ENCODE measurements around the gene UVSSA. TPM values are rescaled to one million over a fixed set of nuclear protein-coding genes. Genes with fewer than 3 reads are reported as not detected.

Gene UVSSA
- total and polyA plus RNA-seq, 7 donors = 1.8 to 18.7 (median 8.7) TPM

GRCh38 chr4:1344696-1345095 lies 2.3 kb upstream of the UVSSA start:
- TF ChIP-seq POLR2AphosphoS5 (IDR thresholded peaks at IDR 0.05) = no peak
- H3K4me3 ChIP-seq = no peak overlapping the region
- 69 to 75% methylated on average over 12 of the region's 12 CpGs for whole genome bisulfite sequencing, 2 donors
- intact Hi-C loops (cut with DNase I) = loop anchor here (5.0 to 10.0 kb wide), 2 partner anchors 180 to 368 kb away; partner anchors contain the start of gene SLBP
- H3K27ac ChIP-seq = no peak overlapping the region
- no peaks in the 10 kb centered on the region for H3K27me3 ChIP-seq
- H3K9me3 ChIP-seq = no peaks in the 10 kb centered on the region
- H3K36me3 ChIP-seq = peaks cover 6 to 26% (median 14%) of the 10 kb centered on the region in 4 donors
- DNase-seq = no peak
- H3K4me1 ChIP-seq = peaks cover 0 to 33% (median 26%) of the 10 kb centered on the region in 4 donors

GRCh38 chr4:1345903-1346780 lies 866 bp upstream of the UVSSA start:
- WGBS, 2 donors = 0% methylated on average over 76 of the region's 76 CpGs
- intact Hi-C loops (cut with DNase I) = loop anchor here (1.0 to 10.0 kb wide), 5 partner anchors 37 to 366 kb away; partner anchors contain the start of genes CTBP1, MAEA and SLBP
- peaks cover 0 to 38% (median 26%) of the 10 kb centered on the region in 4 donors for H3K4me1 ChIP-seq
- peak overlapping the region; percentile 58 to 76 (median 69) for H3K4me3 ChIP-seq
- H3K36me3 ChIP-seq = peaks cover 0 to 19% (median 7%) of the 10 kb centered on the region in 4 donors
- H3K27me3 ChIP-seq = no peaks in the 10 kb centered on the region
- TF ChIP-seq EP300 (IDR thresholded peaks at IDR 0.05) (no peak), CTCF (IDR thresholded peaks at IDR 0.05) (peak in 2 of 4 experiments; percentile 17 to 24)
- H3K9me3 ChIP-seq = no peaks in the 10 kb centered on the region
- peak overlapping the region; percentile 91 to 99 (median 97) for H3K27ac ChIP-seq
- peak; percentile 84 for DNase-seq

GRCh38 chr4:1347410-1347864 lies 429 bp downstream of the UVSSA start:
- Histone ChIP-seq H3K9me3 (no peaks in the 10 kb centered on the region), H3K36me3 (peaks cover 0 to 14% (median 7%) of the 10 kb centered on the region in 4 donors), H3K4me1 (peaks cover 0 to 47% (median 31%) of the 10 kb centered on the region in 4 donors), H3K27ac (peak overlapping the region; percentile 97 to 100 (median 98)), H3K4me3 (peak overlapping the region; percentile 52 to 76 (median 69)), H3K27me3 (no peaks in the 10 kb centered on the region)
- WGBS, 2 donors = 0 to 1% methylated on average over 43 of the region's 43 CpGs
- TF ChIP-seq POLR2A (IDR thresholded peaks at IDR 0.05) (no peak), POLR2AphosphoS5 (IDR thresholded peaks at IDR 0.05) (peak in 1 of 4 donors; percentile 60), CTCF (IDR thresholded peaks at IDR 0.05) (no peak)
- intact Hi-C loops (cut with DNase I) = loop anchor here (2.0 to 10.0 kb wide), 3 partner anchors 39 to 365 kb away; partner anchors contain the start of gene SLBP
- peak; percentile 91 for DNase-seq

- peaks cover 0 to 47% (median 31%) of the 10 kb centered on the region in 4 donors for H3K4me1 ChIP-seq
- no peak for DNase-seq
- H3K9me3 ChIP-seq = no peaks in the 10 kb centered on the region
- H3K36me3 ChIP-seq = peaks cover 0 to 20% (median 8%) of the 10 kb centered on the region in 4 donors
- WGBS, 2 donors = 35 to 64% methylated on average over 12 of the region's 12 CpGs
- intact Hi-C loops (cut with DNase I) = loop anchor here (2.0 to 10.0 kb wide), 3 partner anchors 183 to 364 kb away; partner anchors contain the start of gene SLBP
- TF ChIP-seq POLR2AphosphoS5 (IDR thresholded peaks at IDR 0.05) (no peak), POLR2A (IDR thresholded peaks at IDR 0.05) (no peak), CTCF (IDR thresholded peaks at IDR 0.05) (no peak), EP300 (IDR thresholded peaks at IDR 0.05) (no peak)
- H3K27me3 ChIP-seq = no peaks in the 10 kb centered on the region
- peak overlapping the region; percentile 97 to 100 (median 98) for H3K27ac ChIP-seq
- H3K4me3 ChIP-seq = peak overlapping the region; percentile 52 to 76 (median 69)
Measured at GRCh38 chr4:1348014-1348513, 1.1 kb downstream of the UVSSA start.

- Histone ChIP-seq H3K9me3 (no peaks in the 10 kb centered on the region), H3K27me3 (no peaks in the 10 kb centered on the region), H3K36me3 (peaks cover 0 to 27% (median 11%) of the 10 kb centered on the region in 4 donors), H3K4me1 (peaks cover 0 to 47% (median 31%) of the 10 kb centered on the region in 4 donors), H3K27ac (peak overlapping the region; percentile 97 to 100 (median 98)), H3K4me3 (no peak overlapping the region)
- TF ChIP-seq CTCF (IDR thresholded peaks at IDR 0.05) = no peak
- TF ChIP-seq POLR2A (IDR thresholded peaks at IDR 0.05) = no peak
- no peak for TF ChIP-seq POLR2AphosphoS5 (IDR thresholded peaks at IDR 0.05)
- no peak for TF ChIP-seq EP300 (IDR thresholded peaks at IDR 0.05)
- no peak for DNase-seq
- 90 to 93% methylated on average over 25 of the region's 25 CpGs for WGBS, 2 donors
- intact Hi-C loops (cut with DNase I) = loop anchor here (2.0 to 10.0 kb wide), 3 partner anchors 184 to 364 kb away; partner anchors contain the start of gene SLBP
Measured at GRCh38 chr4:1348746-1349145, 1.7 kb downstream of the UVSSA start.

Data from sigmoid colon (tissue), 7 donors.